Measurements from ENCODE around the gene PCNX2. TPM values are rescaled to one million over a fixed set of nuclear protein-coding genes. Genes with fewer than 3 reads are reported as not detected.

The PCNX2 gene
- total RNA-seq, 8 experiments from 2014 or later = 3.6 to 40.8 (median 27.9) TPM

DNA sequence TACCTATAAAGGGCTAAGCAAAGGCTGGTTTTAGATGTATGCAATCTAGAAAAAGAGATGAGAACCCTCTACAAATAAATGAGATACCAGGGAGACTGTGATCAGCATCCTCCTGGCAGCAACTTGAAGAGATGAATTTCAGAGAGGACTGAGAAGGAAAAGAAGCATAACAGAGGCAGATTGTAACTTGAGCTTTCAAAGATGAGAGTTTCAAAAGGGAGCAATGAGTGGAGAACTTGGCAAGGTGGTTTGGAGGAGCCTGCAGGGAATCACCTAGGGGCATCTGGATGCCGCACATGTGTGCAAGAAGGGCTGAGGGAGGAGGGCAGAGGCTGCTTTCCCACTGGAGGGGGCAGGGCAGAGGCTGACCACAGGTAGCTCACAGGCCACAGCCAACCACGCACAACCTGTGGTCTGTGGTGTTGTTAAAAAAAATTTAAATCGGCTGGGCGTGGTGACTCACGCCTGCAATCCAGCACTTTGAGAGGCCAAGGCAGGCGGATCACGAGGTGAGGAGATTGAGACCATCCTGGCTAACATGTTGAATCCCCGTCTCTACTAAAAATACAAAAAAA lies 50.2 kb downstream of the PCNX2 start:
- WGBS, 10 experiments = 60 to 100% (median 88%) methylated on average over 1 to 6 of the region's 8 CpGs; no CpG with 5 or more reads in 4 of the 10 experiments
- ATAC-seq (replicated peaks in 6 of 8) = no peak
- in situ Hi-C loops (cut with MboI; ENCODE audit: low pct_unique_long_range_greater_than_20kb in 2 of 9, low sequenced_read_pairs in 9 of 9, unreplicated experiment in 9 of 9) = loop anchor here in 8 of 9 experiments (10.0 to 25.0 kb wide), 4 partner anchors 608 to 1383 kb away; partner anchors contain the start of gene SIPA1L2 (in 8 of the 8)
- H3K27ac ChIP-seq = no peak overlapping the region
- H3K4me3 ChIP-seq = no peak overlapping the region
- peaks cover 9 to 12% of the 10 kb centered on the region in 2 donors for H3K4me1 ChIP-seq (replicated peaks in 1 of 2)

DNA sequence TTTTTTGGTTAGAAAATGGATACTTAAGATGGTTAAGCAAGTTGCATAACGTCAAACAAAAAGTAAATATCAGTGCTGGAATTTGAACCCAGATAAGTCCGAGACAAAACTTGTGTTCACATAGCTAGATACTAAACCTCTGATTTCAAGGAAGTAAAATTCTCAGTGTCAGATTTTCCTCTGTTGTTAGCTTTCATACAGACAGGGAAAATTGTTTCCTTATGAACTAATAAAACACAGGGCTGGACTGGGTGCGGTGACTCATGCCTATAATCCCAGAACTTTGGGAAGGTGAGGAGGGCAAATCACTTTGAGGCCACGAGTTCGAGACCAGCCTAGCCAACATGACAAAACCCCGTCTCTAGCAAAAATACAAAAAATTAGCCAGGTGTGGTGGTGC lies 51.3 kb downstream of the PCNX2 start:
- Histone ChIP-seq H3K27ac (no peak overlapping the region), H3K4me1 (replicated peaks in 1 of 2) (peaks cover 9 to 12% of the 10 kb centered on the region in 2 donors), H3K4me3 (no peak overlapping the region)
- WGBS, 10 experiments = 48 to 100% (median 80%) methylated on average over 1 to 6 of the region's 6 CpGs; no CpG with 5 or more reads in 2 of the 10 experiments
- in situ Hi-C loops (cut with MboI; ENCODE audit: low pct_unique_long_range_greater_than_20kb in 2 of 9, low sequenced_read_pairs in 9 of 9, unreplicated experiment in 9 of 9) = loop anchor here in 8 of 9 experiments (10.0 to 25.0 kb wide), 4 partner anchors 607 to 1382 kb away; partner anchors contain the start of gene SIPA1L2 (in 8 of the 8)
- no peak for ATAC-seq (replicated peaks in 6 of 8)

DNA sequence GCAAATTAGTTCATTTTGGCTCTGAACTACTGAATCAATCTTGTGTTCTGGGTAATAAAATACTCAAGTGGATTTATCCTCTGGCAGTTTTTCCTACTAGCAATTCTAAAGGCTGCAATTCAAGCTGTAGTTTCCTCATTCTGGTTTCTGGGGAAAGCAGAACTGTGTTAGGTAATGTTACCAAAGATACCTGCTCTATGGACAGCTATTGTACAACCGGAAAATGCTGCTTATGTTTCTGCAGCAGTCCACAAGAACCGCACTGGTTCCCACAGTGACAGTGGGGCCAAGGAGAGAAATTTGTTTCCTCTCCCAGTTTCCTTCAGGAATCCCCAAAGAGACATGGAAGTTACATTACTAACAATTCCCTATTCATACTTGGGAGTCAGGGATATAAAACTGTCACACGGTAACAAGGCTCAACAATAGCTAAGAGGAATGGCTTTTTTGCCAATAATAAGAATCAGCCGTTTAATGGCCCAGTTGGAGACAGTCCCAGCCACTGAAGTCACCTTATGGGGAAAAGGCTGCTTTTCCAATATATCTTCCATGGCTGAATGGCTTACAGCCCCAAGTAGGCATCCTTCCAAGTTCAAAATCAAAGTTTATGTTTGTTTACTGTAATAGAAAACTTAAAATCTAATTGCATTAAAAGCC lies 52.6 kb downstream of the PCNX2 start:
- peaks cover 9 to 12% of the 10 kb centered on the region in 2 donors for H3K4me1 ChIP-seq (replicated peaks in 1 of 2)
- WGBS, 10 experiments = 11 to 100% (median 29%) methylated on average over 1 to 4 of the region's 4 CpGs
- peak in 3 of 8 experiments; percentile 62 to 88 (median 78) for ATAC-seq (replicated peaks in 6 of 8)
- no peak overlapping the region for H3K4me3 ChIP-seq
- H3K27ac ChIP-seq = no peak overlapping the region
- in situ Hi-C loops (cut with MboI; ENCODE audit: low pct_unique_long_range_greater_than_20kb in 2 of 9, low sequenced_read_pairs in 9 of 9, unreplicated experiment in 9 of 9) = loop anchor here in 8 of 9 experiments (10.0 to 25.0 kb wide), 4 partner anchors 606 to 1381 kb away; partner anchors contain the start of gene SIPA1L2 (in 8 of the 8)

DNA sequence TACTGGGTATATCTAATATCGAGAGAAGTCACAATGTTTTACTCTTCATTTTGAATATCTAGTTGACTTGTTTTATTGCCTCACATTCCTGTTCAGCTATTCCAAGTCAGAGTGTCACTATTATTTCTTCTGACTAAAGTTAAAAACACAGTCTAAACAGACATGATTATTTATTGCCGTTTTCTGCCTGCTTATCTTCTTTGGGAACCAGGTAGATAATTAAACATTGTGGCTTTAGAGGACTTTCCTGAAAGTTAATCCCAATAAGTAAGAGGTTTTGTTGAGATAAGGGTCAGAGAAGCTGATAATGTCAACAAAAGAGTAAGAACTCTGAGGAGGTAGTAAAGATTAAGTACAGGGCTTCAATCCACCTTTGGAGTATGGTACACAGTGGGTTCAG lies 53.8 kb downstream of the PCNX2 start:
- peaks cover 10 to 12% of the 10 kb centered on the region in 2 donors for H3K4me1 ChIP-seq (replicated peaks in 1 of 2)
- H3K27ac ChIP-seq = no peak overlapping the region
- ATAC-seq (replicated peaks in 6 of 8) = no peak
- no peak overlapping the region for H3K4me3 ChIP-seq
- in situ Hi-C loops (cut with MboI; ENCODE audit: low pct_unique_long_range_greater_than_20kb in 2 of 9, low sequenced_read_pairs in 9 of 9, unreplicated experiment in 9 of 9) = loop anchor here in 8 of 9 experiments (10.0 to 25.0 kb wide), 4 partner anchors 604 to 1379 kb away; partner anchors contain the start of gene SIPA1L2 (in 8 of the 8)
- 17 to 88% (median 77%) methylated on average over 1 to 2 of the region's 2 CpGs for WGBS, 10 experiments

DNA sequence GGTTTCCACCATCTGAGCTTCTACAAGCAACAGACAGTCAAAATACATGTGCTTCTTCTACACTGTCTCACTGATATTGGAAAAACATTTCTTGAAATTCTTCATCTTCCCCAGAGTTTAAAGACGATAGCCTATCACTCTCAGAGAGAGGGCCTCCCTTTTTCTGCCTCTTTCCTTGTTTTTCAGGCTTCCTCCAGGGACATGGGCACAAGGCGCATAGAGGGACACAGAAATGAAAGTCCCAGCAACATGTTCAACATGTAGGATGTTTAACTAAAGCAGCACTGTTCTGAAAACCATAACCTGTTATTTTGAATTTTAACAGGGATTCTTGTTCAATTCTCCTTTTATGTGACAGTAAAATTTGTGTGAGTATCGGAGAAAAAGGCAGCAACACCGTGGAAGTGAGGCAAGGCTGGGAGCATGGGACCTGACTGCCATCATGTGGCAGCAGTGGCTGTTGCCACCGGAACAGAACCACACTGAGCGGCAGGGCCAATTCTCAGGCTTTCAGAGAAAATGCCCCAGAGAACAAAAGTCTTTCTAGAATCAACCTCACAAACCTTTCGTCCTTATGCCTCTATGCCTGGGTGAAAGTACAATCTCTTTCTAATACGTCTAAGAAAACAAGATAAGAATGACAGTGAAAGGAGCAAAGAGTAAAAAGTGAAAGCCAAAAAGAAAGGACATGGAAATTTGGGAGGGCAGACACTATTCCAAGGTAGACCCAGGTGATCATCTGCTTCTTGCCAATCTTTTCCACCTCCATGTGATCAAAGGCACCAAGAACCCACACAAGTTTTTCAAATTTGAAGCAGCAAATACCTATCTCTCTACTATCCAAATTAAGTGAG lies 54.5 kb downstream of the PCNX2 start:
- whole genome bisulfite sequencing, 10 experiments = 0 to 57% (median 38%) methylated on average over 1 to 8 of the region's 8 CpGs
- in situ Hi-C loops (cut with MboI; ENCODE audit: low pct_unique_long_range_greater_than_20kb in 2 of 9, low sequenced_read_pairs in 9 of 9, unreplicated experiment in 9 of 9) = loop anchor here in 8 of 9 experiments (10.0 to 25.0 kb wide), 4 partner anchors 604 to 1379 kb away; partner anchors contain the start of gene SIPA1L2 (in 8 of the 8)
- ATAC-seq (replicated peaks in 6 of 8) = peak; percentile 76 to 96 (median 92)
- Histone ChIP-seq H3K4me3 (no peak overlapping the region), H3K4me1 (replicated peaks in 1 of 2) (peaks cover 14 to 16% of the 10 kb centered on the region in 2 donors), H3K27ac (no peak overlapping the region)

DNA sequence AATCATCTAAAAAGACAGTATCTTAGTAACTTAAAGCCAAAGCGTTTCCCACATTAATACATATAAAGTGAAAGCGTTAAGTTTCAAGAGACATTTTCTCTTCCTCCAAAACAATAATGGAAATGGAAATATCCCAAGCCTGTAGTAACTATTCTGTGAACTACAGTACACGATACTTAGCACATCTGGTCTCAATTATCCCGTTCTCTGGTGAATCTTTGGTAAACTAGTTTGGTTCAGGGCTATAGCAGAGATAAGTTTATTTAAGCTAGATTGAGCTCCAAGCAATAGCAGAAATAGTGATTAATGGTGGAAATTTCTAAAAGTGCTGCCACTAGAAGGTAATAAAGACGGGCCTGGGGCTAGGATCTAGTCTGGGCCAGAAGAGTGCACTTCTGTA lies 55.2 kb downstream of the PCNX2 start:
- H3K4me3 ChIP-seq = no peak overlapping the region
- WGBS, 10 experiments = 40 to 100% (median 89%) methylated on average over 2 to 5 of the region's 5 CpGs; no CpG with 5 or more reads in 1 of the 10 experiments

DNA sequence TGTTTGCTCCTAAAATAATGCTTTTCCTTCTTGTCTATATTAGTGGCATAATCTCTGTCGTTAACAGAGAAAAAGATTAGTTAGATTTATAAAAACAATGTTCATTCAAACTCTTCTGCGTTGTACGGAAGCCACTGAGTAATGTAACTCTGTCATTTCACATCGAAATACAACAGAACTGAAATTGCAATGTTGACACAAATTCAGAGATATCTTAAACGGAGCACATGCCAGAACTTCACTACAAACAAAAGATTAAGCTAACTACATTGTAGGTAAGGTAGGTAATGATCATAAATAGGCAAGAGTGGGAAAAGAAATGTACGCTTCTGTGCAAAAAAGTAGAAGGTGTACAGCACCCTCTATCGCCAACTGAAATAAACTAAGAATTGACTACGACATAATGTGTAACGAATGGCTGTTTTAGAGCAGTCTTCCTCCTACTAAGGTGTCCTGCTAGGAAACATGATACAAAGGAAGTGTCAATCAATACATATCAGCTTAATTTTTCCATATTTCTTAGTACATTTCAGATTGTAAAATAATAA lies 56.6 kb downstream of the PCNX2 start:
- no peak overlapping the region for H3K4me3 ChIP-seq
- in situ Hi-C loops (cut with MboI; ENCODE audit: low pct_unique_long_range_greater_than_20kb in 2 of 9, low sequenced_read_pairs in 9 of 9, unreplicated experiment in 9 of 9) = loop anchor here in 8 of 9 experiments (10.0 to 25.0 kb wide), 4 partner anchors 602 to 1377 kb away; partner anchors contain the start of gene SIPA1L2 (in 8 of the 8)
- ATAC-seq (replicated peaks in 6 of 8) = no peak
- peaks cover 14 to 17% of the 10 kb centered on the region in 2 donors for H3K4me1 ChIP-seq (replicated peaks in 1 of 2)
- WGBS, 10 experiments = 73 to 97% (median 89%) methylated on average over 7 to 9 of the region's 9 CpGs
- no peak overlapping the region for H3K27ac ChIP-seq

More for the DNA sequence above, 55.2 kb downstream of the PCNX2 start:
- Histone ChIP-seq H3K27ac (no peak overlapping the region), H3K4me1 (replicated peaks in 1 of 2) (peaks cover 14 to 17% of the 10 kb centered on the region in 2 donors)
- in situ Hi-C loops (cut with MboI; ENCODE audit: low pct_unique_long_range_greater_than_20kb in 2 of 9, low sequenced_read_pairs in 9 of 9, unreplicated experiment in 9 of 9) = loop anchor here in 8 of 9 experiments (10.0 to 25.0 kb wide), 4 partner anchors 603 to 1378 kb away; partner anchors contain the start of gene SIPA1L2 (in 8 of the 8)
- no peak for ATAC-seq (replicated peaks in 6 of 8)

DNA sequence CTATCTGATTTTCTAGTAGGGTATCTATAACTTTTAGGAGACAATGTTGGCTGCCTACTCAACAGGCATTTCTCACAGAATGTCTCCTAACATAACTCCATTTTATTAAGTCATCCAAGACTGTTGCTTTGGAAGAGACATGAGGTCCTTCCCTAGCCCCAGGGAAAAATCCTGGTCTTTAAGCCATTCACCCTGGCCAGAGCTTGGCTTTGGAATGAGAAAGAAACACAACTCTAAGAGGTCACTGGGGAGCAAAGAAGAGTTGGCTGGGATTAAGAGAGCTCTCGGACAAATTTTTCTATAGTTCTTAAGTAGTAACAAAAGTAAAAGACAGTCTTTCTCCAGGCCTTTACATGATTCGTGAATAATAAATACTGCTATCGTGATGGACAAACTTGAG lies 57.9 kb downstream of the PCNX2 start:
- ATAC-seq (replicated peaks in 6 of 8) = no peak
- in situ Hi-C loops (cut with MboI; ENCODE audit: low pct_unique_long_range_greater_than_20kb in 2 of 9, low sequenced_read_pairs in 9 of 9, unreplicated experiment in 9 of 9) = loop anchor here in 8 of 9 experiments (10.0 to 25.0 kb wide), 4 partner anchors 600 to 1375 kb away; partner anchors contain the start of gene SIPA1L2 (in 8 of the 8)
- peaks cover 6 to 8% of the 10 kb centered on the region in 2 donors for H3K4me1 ChIP-seq (replicated peaks in 1 of 2)
- WGBS, 10 experiments = 83 to 100% (median 95%) methylated on average over 1 to 3 of the region's 3 CpGs
- no peak overlapping the region for H3K27ac ChIP-seq
- no peak overlapping the region for H3K4me3 ChIP-seq

DNA sequence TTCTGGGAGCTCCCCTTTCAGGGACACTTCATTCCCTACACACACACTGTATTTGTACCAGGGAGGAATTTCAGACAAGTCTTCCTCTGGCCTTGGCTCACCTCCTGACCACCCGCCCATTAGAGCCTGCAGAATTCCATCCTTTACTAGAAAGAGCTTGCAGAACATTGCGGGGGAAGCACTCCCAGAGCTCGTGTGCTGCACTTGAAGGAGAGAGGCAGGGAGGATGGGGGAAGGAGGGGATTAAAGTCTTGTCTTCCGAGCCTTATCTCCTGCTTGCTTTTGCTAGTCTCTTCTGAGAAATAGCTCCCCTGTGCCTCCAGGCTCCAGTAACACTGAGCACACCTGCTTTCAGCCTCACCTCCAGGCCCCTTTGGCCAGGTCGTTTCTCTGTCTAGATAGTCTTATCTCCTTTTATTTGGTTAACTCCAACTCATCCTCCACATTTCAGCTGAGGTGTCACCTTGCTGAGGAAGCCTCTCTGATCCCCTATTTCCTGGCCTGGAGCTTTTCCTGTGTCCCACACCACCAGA lies 62.0 kb downstream of the PCNX2 start:
- 77 to 96% (median 88%) methylated on average over 1 to 3 of the region's 5 CpGs; no CpG with 5 or more reads in 5 of the 10 experiments for WGBS, 10 experiments
- Histone ChIP-seq H3K27ac (no peak overlapping the region), H3K4me3 (no peak overlapping the region), H3K4me1 (replicated peaks in 1 of 2) (peaks cover 5 to 6% of the 10 kb centered on the region in 2 donors)
- ATAC-seq (replicated peaks in 6 of 8) = no peak
- in situ Hi-C loops (cut with MboI; ENCODE audit: low pct_unique_long_range_greater_than_20kb in 2 of 9, low sequenced_read_pairs in 9 of 9, unreplicated experiment in 9 of 9) = loop anchor here in 8 of 9 experiments (10.0 to 25.0 kb wide), 4 partner anchors 596 to 1371 kb away; partner anchors contain the start of gene SIPA1L2 (in 8 of the 8)

DNA sequence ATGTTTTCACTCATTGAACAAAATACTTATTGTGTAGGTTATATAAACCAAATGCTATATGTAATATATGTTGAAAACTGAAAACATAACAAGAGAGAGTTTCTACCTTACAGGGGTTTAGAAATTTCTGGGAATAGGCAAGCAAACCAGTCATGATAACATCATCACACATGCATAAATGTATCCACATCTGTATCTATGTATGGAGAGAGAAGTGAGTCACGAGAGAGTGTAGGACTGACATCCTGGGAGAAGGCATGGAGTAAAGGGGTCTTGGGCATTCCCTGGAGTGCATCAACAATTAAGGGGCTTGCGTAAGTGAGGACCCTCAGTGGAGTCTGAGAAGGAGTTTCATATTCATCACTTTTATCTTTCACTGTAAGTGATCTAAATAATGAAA lies 65.5 kb downstream of the PCNX2 start:
- 0 to 100% (median 60%) methylated on average over 1 to 2 of the region's 2 CpGs; no CpG with 5 or more reads in 3 of the 10 experiments for WGBS, 10 experiments
- Histone ChIP-seq H3K4me1 (replicated peaks in 1 of 2) (no peaks in the 10 kb centered on the region), H3K27ac (no peak overlapping the region), H3K4me3 (no peak overlapping the region)
- in situ Hi-C loops (cut with MboI; ENCODE audit: low pct_unique_long_range_greater_than_20kb in 2 of 9, low sequenced_read_pairs in 9 of 9, unreplicated experiment in 9 of 9) = loop anchor here in 8 of 9 experiments (10.0 to 25.0 kb wide), 4 partner anchors 593 to 1368 kb away; partner anchors contain the start of gene SIPA1L2 (in 8 of the 8)
- peak in 2 of 8 experiments; percentile 70 to 86 for ATAC-seq (replicated peaks in 6 of 8)

DNA sequence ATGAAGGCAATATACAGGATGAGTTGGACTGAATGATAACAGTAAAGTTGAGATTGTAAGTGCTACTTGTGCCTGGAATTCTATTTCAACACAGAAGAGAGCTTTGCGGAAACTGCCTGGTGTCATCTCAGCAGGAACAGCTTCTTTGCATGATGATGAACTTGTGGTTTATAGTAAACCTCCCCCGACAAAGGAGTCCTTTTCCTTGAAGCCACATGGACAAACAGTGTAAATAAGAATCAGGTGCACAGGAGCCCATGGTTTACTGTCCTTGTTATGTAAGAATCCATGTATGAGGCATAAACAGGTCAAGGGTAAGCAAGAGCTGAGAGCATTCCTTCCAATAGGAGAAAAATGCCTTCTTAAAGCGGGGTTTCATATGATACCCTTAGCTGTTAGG lies 66.2 kb downstream of the PCNX2 start:
- H3K27ac ChIP-seq = no peak overlapping the region
- in situ Hi-C loops (cut with MboI; ENCODE audit: low pct_unique_long_range_greater_than_20kb in 2 of 9, low sequenced_read_pairs in 9 of 9, unreplicated experiment in 9 of 9) = loop anchor here in 7 of 9 experiments (25.0 kb wide), 3 partner anchors 592 to 1367 kb away; partner anchors contain the start of gene SIPA1L2 (in 7 of the 7)
- peak in 1 of 8 experiments; percentile 64 for ATAC-seq (replicated peaks in 6 of 8)
- H3K4me1 ChIP-seq (replicated peaks in 1 of 2) = no peaks in the 10 kb centered on the region
- no peak overlapping the region for H3K4me3 ChIP-seq
- WGBS, 10 experiments = 76 to 100% (median 100%) methylated on average over 1 to 3 of the region's 3 CpGs; no CpG with 5 or more reads in 1 of the 10 experiments

Measured in motor neuron (in vitro differentiated cells).